Heart right ventricle (tissue), 16 donors: Measurements from ENCODE around the gene GMDS. TPM values are rescaled to one million over a fixed set of nuclear protein-coding genes. Genes with fewer than 3 reads are reported as not detected.
"Not testable (repeated sequence)": the region's sequence is repeated elsewhere in the genome, so short reads cannot be mapped to it uniquely, and the experiment has no call there.

Experiments used
- ATAC-seq, 8 donors: fragments of 200-7000 bp; cut with Tn5 transposase; one replicate each; pipeline ENCODE4 v1.9.1; 2020; ENCODE audit warnings: mild to moderate bottlenecking in 8 of 8, moderate library complexity in 8 of 8, moderate number of reproducible peaks in 1 of 8
- DNase-seq, 2 donors: peaks; one replicate each; pipeline ENCODE4 v3.0.0-alpha.2; 2020
- H3K27ac ChIP-seq, 10 donors: fragments of 200-600 bp; sonication (generic) in 2 of 10; one replicate each; pipeline versions ENCODE4 v1.5.0 to v1.8.0; 2020 to 2022; ENCODE audit warnings: mild to moderate bottlenecking in 3 of 10
- H3K27me3 ChIP-seq, 7 donors: fragments of 200-600 bp; one replicate each; pipeline ENCODE4 v1.8.0; 2021 to 2022; ENCODE audit warnings: mild to moderate bottlenecking in 2 of 7
- H3K36me3 ChIP-seq, 9 donors: fragments of 200-600 bp; sonication (generic) in 1 of 9; one replicate each; pipeline versions ENCODE4 v1.5.0 to v1.8.0; 2020 to 2022; ENCODE audit warnings: mild to moderate bottlenecking in 2 of 9
- H3K4me1 ChIP-seq, 9 donors: fragments of 200-600 bp; sonication (generic) in 1 of 9; one replicate each; pipeline versions ENCODE4 v1.5.0 to v1.8.0; 2020 to 2022; ENCODE audit warnings: mild to moderate bottlenecking in 4 of 9
- H3K4me3 ChIP-seq, 10 donors: fragments of 200-600 bp; sonication (generic) in 2 of 10; one replicate each; pipeline versions ENCODE4 v1.5.0 to v1.8.0; 2020 to 2022; ENCODE audit warnings: mild to moderate bottlenecking in 7 of 10, moderate library complexity in 2 of 10
- H3K9me3 ChIP-seq, 11 donors: fragments of 200-600 bp in 10 of 11; sonication (generic) in 2 of 11; one replicate each; pipeline versions ENCODE4 v1.5.0 to v1.8.0; 2013 to 2022; ENCODE audit warnings: mild to moderate bottlenecking in 2 of 11, control low read depth in 1 of 11, moderate library complexity in 1 of 11
- CTCF ChIP-seq, 9 donors: fragments of 200-600 bp; sonication (generic) in 2 of 9; IDR thresholded peaks; one replicate each; pipeline versions ENCODE4 v1.5.0 to v1.8.0; 2021 to 2022; ENCODE audit warnings: antibody characterized with exemption in 9 of 9, mild to moderate bottlenecking in 5 of 9, moderate library complexity in 1 of 9
- WGBS, 2 donors: extraction: QIAGEN DNeasy Blood & Tissue Kit; methylation state at CpG; one replicate each; pipeline ENCODE4 v1.1.7; 2013; ENCODE audit warnings: inconsistent platforms in 1 of 2; 5-methylcytosine and 5-hydroxymethylcytosine counted together
- intact Hi-C, 10 donors: fragments of 100-400 bp; cut with DNase I; formaldehyde crosslinking; loops; one replicate each; pipeline versions ENCODE4 v1.11.1 to v1.14.2; 2022
- polyA plus RNA-seq, 2 donors: library from polyadenylated mRNA; stranded (reverse); fragments of 200-250 nt; gene quantifications; one replicate each; pipeline ENCODE4 v1.2.3, GENCODE V29; 2013
- total RNA-seq, 10 donors: library from RNA; stranded (reverse); fragmentation: NEBNext Ultra II Directional in 3 of 10; extraction: Animal tissue kit (Norgen Biotek cat#: 25700) in 3 of 10; gene quantifications; one replicate each; pipeline versions ENCODE4 v1.2.1 to v1.2.4, GENCODE V29; 2021 to 2023
- donor health status: Arrhythmogenic right ventricular cardiomyopathy.
- donor health status: ischemic (EF 13 %, LVEDD 7.1; RV severe dilation, severe dysfunction).
- donor health status: healthy with polysubstance abuse.
- donor health status: DM: no; HTN: yes; CAD: no.
- donor health status: DM: no; HTN: no; CAD: no.
- donor health status: ischemic (EF 25% LVEDD 6.9; RV normal size, moderate dysfunction).
- donor health status: ischemic (EF 25% LVEDD 5.7; RV mildly dilated, moderate dysfunction).
- donor health status: healthy.
- donor health status: DM: yes; HTN: yes; CAD: no.
- donor health status: Ischemic cardiomyopathy.
- donor health status: ischemic (EF 35%, LVEDD 5.7; RV mildly dilated, moderate dysfunction).
- donor health status: nonischemic (EF 11% LVEDD 7.7; RV severe dilation, severe dysfunction).
- donor health status: DM: yes; HTN: yes; CAD: no.
- donor health status: PGD.
- donor health status: ischemic (EF 29% LVEDD 5.4; RV normal size, mild dysfunction).
- donor health status: nonischemic (EF 23%, LVEDD 6.1; RV moderate dilation, normal function).

GMDS gene
- total and polyA plus RNA-seq, 12 donors: 5.0 to 10.6 (median 6.9) TPM

GRCh38 chr6:1669996-1670395, 575.4 kb downstream of the GMDS start:
- Histone ChIP-seq H3K4me1 (peaks cover 0 to 6% (median 0%) of the 10 kb centered on the region in 9 donors), H3K27me3 (no peaks in the 10 kb centered on the region), H3K9me3 (no peaks in the 10 kb centered on the region), H3K27ac (no peak overlapping the region), H3K36me3 (no peaks in the 10 kb centered on the region), H3K4me3 (no peak overlapping the region)
- DNase-seq (no peak), ATAC-seq (no peak)
- 95 to 96% methylated on average over 11 of the region's 11 CpGs for WGBS, 2 donors
- intact Hi-C loops: no loop called here
- no peak for TF ChIP-seq CTCF (IDR thresholded peaks at IDR 0.05)

- H3K4me3 ChIP-seq, H3K36me3 ChIP-seq, H3K4me1 ChIP-seq, DNase-seq, ATAC-seq, H3K27me3 ChIP-seq, H3K27ac ChIP-seq, intact Hi-C loops, H3K9me3 ChIP-seq: not testable (repeated sequence)
- 96% methylated on average over 5 of the region's 5 CpGs for WGBS, 2 donors
Measured at GRCh38 chr6:1668456-1668855, 576.9 kb downstream of the GMDS start.

- Histone ChIP-seq H3K27me3 (no peaks in the 10 kb centered on the region), H3K36me3 (no peaks in the 10 kb centered on the region), H3K27ac (no peak overlapping the region), H3K4me3 (no peak overlapping the region), H3K4me1 (peaks cover 0 to 6% (median 0%) of the 10 kb centered on the region in 9 donors), H3K9me3 (no peaks in the 10 kb centered on the region)
- DNase-seq (no peak), ATAC-seq (no peak)
- 97 to 98% methylated on average over 4 of the region's 4 CpGs for WGBS, 2 donors
- TF ChIP-seq CTCF (IDR thresholded peaks at IDR 0.05): no peak
- intact Hi-C loops: no loop called here
Measured at GRCh38 chr6:1667805-1668175, 577.6 kb downstream of the GMDS start.

- Histone ChIP-seq H3K9me3 (no peaks in the 10 kb centered on the region), H3K36me3 (no peaks in the 10 kb centered on the region), H3K27ac (no peak overlapping the region), H3K27me3 (no peaks in the 10 kb centered on the region), H3K4me1 (peaks cover 0 to 8% (median 0%) of the 10 kb centered on the region in 9 donors), H3K4me3 (no peak overlapping the region)
- intact Hi-C loops: no loop called here
- TF ChIP-seq CTCF (IDR thresholded peaks at IDR 0.05): no peak
- DNase-seq (no peak), ATAC-seq (no peak)
- WGBS, 2 donors: 98 to 99% methylated on average over 6 of the region's 6 CpGs
Measured at GRCh38 chr6:1667012-1667804, 578.2 kb downstream of the GMDS start.

- TF ChIP-seq CTCF (IDR thresholded peaks at IDR 0.05): no peak
- Histone ChIP-seq H3K4me3 (no peak overlapping the region), H3K27ac (no peak overlapping the region), H3K27me3 (no peaks in the 10 kb centered on the region), H3K9me3 (no peaks in the 10 kb centered on the region), H3K36me3 (no peaks in the 10 kb centered on the region), H3K4me1 (peaks cover 0 to 8% (median 0%) of the 10 kb centered on the region in 9 donors)
- WGBS, 2 donors: 89% methylated on average over 2 of the region's 2 CpGs
- ATAC-seq (no peak), DNase-seq (no peak)
- intact Hi-C loops: no loop called here
Measured at GRCh38 chr6:1665214-1665613, 580.2 kb downstream of the GMDS start.
